H9 (cell line): Measurements from ENCODE around the gene B4GALNT2. TPM values are rescaled to one million over a fixed set of nuclear protein-coding genes. Genes with fewer than 3 reads are reported as not detected.

Source experiments
- DNase-seq: peaks from one replicate; pipeline ENCODE4 v3.0.0-alpha.2; 2017
- H2AFZ ChIP-seq: one replicate; pipeline ENCODE4 v1.6.1; 2013; ENCODE audit warnings: mild to moderate bottlenecking, low read length, control low read depth, moderate library complexity
- H2AK5ac ChIP-seq: 2 replicates; pipeline ENCODE4 v1.6.1; 2013; ENCODE audit warnings: low read length, control low read depth, mixed read lengths; ENCODE audit not compliant: insufficient read length
- H2BK120ac ChIP-seq: one replicate; pipeline ENCODE4 v1.6.1; 2013; ENCODE audit warnings: low read depth, mild to moderate bottlenecking, low read length, control low read depth, inconsistent platforms; ENCODE audit not compliant: poor library complexity, severe bottlenecking
- H2BK12ac ChIP-seq: 2 replicates; pipeline ENCODE4 v1.6.1; 2013; ENCODE audit warnings: low read length, control low read depth, mixed read lengths, low read depth; ENCODE audit not compliant: insufficient read length
- H2BK15ac ChIP-seq: 2 replicates; pipeline ENCODE4 v1.6.1; 2013; ENCODE audit warnings: low read depth, low read length, control low read depth
- H2BK20ac ChIP-seq: one replicate; pipeline ENCODE4 v1.6.1; 2013; ENCODE audit warnings: low read depth, mild to moderate bottlenecking, low read length, control low read depth, inconsistent platforms; ENCODE audit not compliant: poor library complexity, severe bottlenecking
- H2BK5ac ChIP-seq: 2 replicates; pipeline ENCODE4 v1.6.1; 2013; ENCODE audit warnings: low read length, control low read depth, mixed read lengths; ENCODE audit not compliant: insufficient read length
- H3K14ac ChIP-seq: 2 replicates; pipeline ENCODE4 v1.6.1; 2013; ENCODE audit warnings: low read length, control low read depth; ENCODE audit not compliant: insufficient read depth
- H3K18ac ChIP-seq: 2 replicates; pipeline ENCODE4 v1.6.1; 2013; ENCODE audit warnings: low read depth, mild to moderate bottlenecking, mixed read lengths, low read length, control low read depth; ENCODE audit not compliant: insufficient read length
- H3K23ac ChIP-seq: 2 replicates; pipeline ENCODE4 v1.6.1; 2013; ENCODE audit warnings: low read length, control low read depth, mixed read lengths, low read depth; ENCODE audit not compliant: insufficient read length
- H3K23me2 ChIP-seq: 2 replicates; pipeline ENCODE4 v1.6.1; 2013; ENCODE audit warnings: low read depth, mild to moderate bottlenecking, mixed read lengths, low read length, control low read depth; ENCODE audit not compliant: insufficient read length, poor library complexity, severe bottlenecking
- H3K27ac ChIP-seq: 2 replicates; pipeline ENCODE4 v1.5.1; 2013; ENCODE audit warnings: low read length, control low read depth, mixed read lengths, low read depth; ENCODE audit not compliant: insufficient read length
- H3K27me3 ChIP-seq: 2 replicates; pipeline ENCODE4 v1.6.1; 2013; ENCODE audit warnings: low read length, control low read depth, inconsistent platforms; ENCODE audit not compliant: insufficient read depth
- H3K4ac ChIP-seq: 2 replicates; pipeline ENCODE4 v1.6.1; 2013; ENCODE audit warnings: low read depth, mild to moderate bottlenecking, control low read depth, inconsistent platforms, low read length, moderate library complexity
- H3K4me1 ChIP-seq: 2 replicates; pipeline ENCODE4 v1.6.1; 2013; ENCODE audit warnings: low read length, control low read depth, inconsistent platforms; ENCODE audit not compliant: insufficient read depth
- H3K4me2 ChIP-seq: 2 replicates; pipeline ENCODE4 v1.6.1; 2013; ENCODE audit warnings: low read length, control low read depth, mixed read lengths; ENCODE audit not compliant: insufficient read length, insufficient read depth
- H3K56ac ChIP-seq: 2 replicates; pipeline ENCODE4 v1.6.1; 2013; ENCODE audit warnings: low read depth, mild to moderate bottlenecking, mixed read lengths, low read length, control low read depth; ENCODE audit not compliant: insufficient read length
- H3K79me1 ChIP-seq: 2 replicates; pipeline ENCODE4 v1.6.1; 2013; ENCODE audit warnings: low read depth, mild to moderate bottlenecking, moderate library complexity, low read length, control low read depth, inconsistent platforms; ENCODE audit not compliant: insufficient read depth, poor library complexity, severe bottlenecking
- H3K79me2 ChIP-seq: 2 replicates; pipeline ENCODE4 v1.6.1; 2013; ENCODE audit warnings: low read length, control low read depth, inconsistent platforms; ENCODE audit not compliant: insufficient read depth
- H3K9ac ChIP-seq: 2 replicates; pipeline ENCODE4 v1.6.1; 2013; ENCODE audit warnings: low read length, control low read depth, mixed read lengths; ENCODE audit not compliant: insufficient read length; ENCODE audit errors: extremely low read depth
- H3K9me3 ChIP-seq: one replicate; pipeline ENCODE4 v1.6.1; 2013; ENCODE audit warnings: low read depth, low read length, inconsistent platforms; ENCODE audit not compliant: control insufficient read depth
- H3T11ph ChIP-seq: one replicate; pipeline ENCODE4 v1.6.1; 2013; ENCODE audit warnings: mild to moderate bottlenecking, low read length, control low read depth, inconsistent platforms
- H4K20me1 ChIP-seq: one replicate; pipeline ENCODE4 v1.6.1; 2013; ENCODE audit not compliant: control insufficient read depth, insufficient read length, insufficient read depth
- H4K5ac ChIP-seq: 2 replicates; pipeline ENCODE4 v1.6.1; 2013; ENCODE audit warnings: low read depth, mild to moderate bottlenecking, mixed read lengths, low read length, control low read depth; ENCODE audit not compliant: insufficient read length
- H4K8ac ChIP-seq: replicated peaks from 2 replicates; pipeline ENCODE4 v1.6.1; 2013; ENCODE audit warnings: low read length, control low read depth, mixed read lengths, low read depth; ENCODE audit not compliant: insufficient read length
- H4K91ac ChIP-seq: 2 replicates; pipeline ENCODE4 v1.6.1; 2013; ENCODE audit warnings: low read depth, mild to moderate bottlenecking, moderate library complexity, mixed read lengths, low read length, control low read depth; ENCODE audit not compliant: insufficient read length
- H3K27ac Mint-ChIP-seq, 3 experiments: 2 replicates in 2 of 3; 3 replicates in 1 of 3; pipeline ENCODE4 v1.8.0; 2020 to 2021; ENCODE audit warnings: mixed read lengths in 3 of 3, mild to moderate bottlenecking in 1 of 3, moderate library complexity in 1 of 3
- H3K27me3 Mint-ChIP-seq: 2 replicates; pipeline ENCODE4 v1.8.0; 2021; ENCODE audit warnings: low read depth, mild to moderate bottlenecking, moderate library complexity, mixed read lengths
- H3K36me3 Mint-ChIP-seq, 3 experiments: 2 replicates in 2 of 3; 3 replicates in 1 of 3; pipeline ENCODE4 v1.8.0; 2020 to 2021; ENCODE audit warnings: low read depth in 3 of 3, mixed read lengths in 3 of 3; ENCODE audit not compliant: insufficient read depth in 1 of 3
- H3K4me1 Mint-ChIP-seq, 2 experiments: 2 replicates each; pipeline ENCODE4 v1.8.0; 2020; ENCODE audit warnings: mixed read lengths in 2 of 2
- H3K4me3 Mint-ChIP-seq, 2 experiments: 2 replicates in 1 of 2; 3 replicates in 1 of 2; pipeline ENCODE4 v1.8.0; 2020 to 2021; ENCODE audit warnings: mild to moderate bottlenecking in 2 of 2, mixed read lengths in 2 of 2, moderate library complexity in 1 of 2
- H3K9me3 Mint-ChIP-seq, 2 experiments: 2 replicates in 1 of 2; 3 replicates in 1 of 2; pipeline ENCODE4 v1.8.0; 2020; ENCODE audit warnings: mild to moderate bottlenecking in 2 of 2, mixed read lengths in 2 of 2, moderate library complexity in 1 of 2
- CTCF ChIP-seq: fragments of 200-600 bp; sonication (generic); conservative IDR thresholded peaks from 3 replicates; pipeline ENCODE4 v1.8.0; 2021; ENCODE audit warnings: antibody characterized with exemption, mild to moderate bottlenecking
- WGBS: extraction: QIAGEN DNeasy Blood & Tissue Kit; methylation state at CpG from one replicate; pipeline ENCODE4 v1.1.7; 2013; ENCODE audit warnings: missing lambda C conversion rate, low lambda C conversion rate, mixed read lengths; ENCODE audit not compliant: insufficient read length; ENCODE audit errors: extremely low coverage; 5-methylcytosine and 5-hydroxymethylcytosine counted together
- total RNA-seq: library from RNA; stranded (reverse); gene quantifications from 2 replicates; pipeline ENCODE4 v1.2.1, GENCODE V29; 2021

B4GALNT2 gene
- total RNA-seq, 1 experiment from 2014 or later: not detected

GRCh38 chr17:49085565-49086315 is 46.8 kb upstream of the B4GALNT2 start:
- no peaks in the 10 kb centered on the region for H3K79me1 ChIP-seq
- no peak overlapping the region for H2AK5ac ChIP-seq
- H3K14ac ChIP-seq: no peak overlapping the region
- no peak overlapping the region for H4K8ac ChIP-seq
- no peaks in the 10 kb centered on the region; a peak in 2 of 5 replicates for H3K9me3 Mint-ChIP-seq
- H3K27ac ChIP-seq: no peak overlapping the region
- no peaks in the 10 kb centered on the region for H3K9me3 ChIP-seq
- peaks cover 30 to 31% of the 10 kb centered on the region in 2 experiments for H3K4me1 Mint-ChIP-seq
- no peak overlapping the region for H3K4ac ChIP-seq
- peaks cover 14% of the 10 kb centered on the region for H3K27me3 Mint-ChIP-seq
- H3K4me2 ChIP-seq: no peak overlapping the region
- no peaks in the 10 kb centered on the region for H4K20me1 ChIP-seq
- no peak overlapping the region for H3K56ac ChIP-seq
- no peak for DNase-seq
- no peaks in the 10 kb centered on the region for H3K79me2 ChIP-seq
- no peak overlapping the region for H3K9ac ChIP-seq
- no peak overlapping the region for H2BK12ac ChIP-seq
- no peak overlapping the region for H2BK20ac ChIP-seq
- no peaks in the 10 kb centered on the region for H3K4me1 ChIP-seq
- no peaks in the 10 kb centered on the region for H3K23me2 ChIP-seq
- H3K36me3 Mint-ChIP-seq: no peaks in the 10 kb centered on the region; a peak in 1 of 7 replicates
- H2BK15ac ChIP-seq: no peak overlapping the region
- no peak overlapping the region for H4K91ac ChIP-seq
- no peak overlapping the region for H2BK120ac ChIP-seq
- H3K18ac ChIP-seq: no peak overlapping the region
- no peak for TF ChIP-seq CTCF
- H2BK5ac ChIP-seq: no peak overlapping the region
- H4K5ac ChIP-seq: no peak overlapping the region
- no peak overlapping the region for H3K27ac Mint-ChIP-seq
- no peaks in the 10 kb centered on the region for H3K27me3 ChIP-seq
- WGBS: no CpG with 5 or more reads among the region's 5 CpGs
- no peak overlapping the region for H3T11ph ChIP-seq
- H3K23ac ChIP-seq: no peak overlapping the region
- no peak overlapping the region for H3K4me3 Mint-ChIP-seq
- H2AFZ ChIP-seq: no peak overlapping the region
